SH-SY5Y (cell line): Measurements from ENCODE around the gene GAB2.

ENCODE experiments used
- GATA2 ChIP-seq: IDR thresholded peaks from 2 replicates; pipeline ENCODE4 v1.6.1; 2011; ENCODE audit warnings: mild to moderate bottlenecking, low read depth, low read length
- GATA3 ChIP-seq: IDR thresholded peaks from 2 replicates; pipeline ENCODE4 v1.6.1; 2011; ENCODE audit warnings: low read depth, mild to moderate bottlenecking, low read length, moderate library complexity

GAB2 gene

DNA sequence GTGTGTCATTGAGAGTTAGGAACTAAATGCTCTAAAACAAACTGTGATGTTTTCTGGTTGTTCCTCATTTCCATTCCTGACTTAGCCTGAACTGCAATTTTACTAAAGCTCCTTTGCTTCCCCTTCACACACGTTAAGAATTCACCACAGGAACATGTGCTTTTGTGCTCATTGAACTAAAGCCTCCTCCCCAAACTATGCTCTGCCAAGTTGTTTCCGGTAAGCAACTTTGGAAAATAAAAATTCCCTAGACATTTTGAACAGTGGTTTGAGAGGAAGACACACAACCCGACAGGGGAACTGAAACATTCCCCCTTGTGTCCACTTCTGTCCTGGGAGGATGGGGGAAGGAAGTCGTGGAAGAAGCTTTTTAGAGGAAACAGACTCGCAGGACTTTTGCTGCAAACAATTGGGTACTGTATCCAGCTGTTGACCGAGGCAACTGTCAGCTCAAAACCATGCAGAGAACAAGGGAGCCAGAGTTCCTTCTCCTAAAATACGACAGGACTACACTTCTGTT lies 66.9 kb downstream of the GAB2 start:
- TF ChIP-seq GATA3 (no peak), GATA2 (no peak)

DNA sequence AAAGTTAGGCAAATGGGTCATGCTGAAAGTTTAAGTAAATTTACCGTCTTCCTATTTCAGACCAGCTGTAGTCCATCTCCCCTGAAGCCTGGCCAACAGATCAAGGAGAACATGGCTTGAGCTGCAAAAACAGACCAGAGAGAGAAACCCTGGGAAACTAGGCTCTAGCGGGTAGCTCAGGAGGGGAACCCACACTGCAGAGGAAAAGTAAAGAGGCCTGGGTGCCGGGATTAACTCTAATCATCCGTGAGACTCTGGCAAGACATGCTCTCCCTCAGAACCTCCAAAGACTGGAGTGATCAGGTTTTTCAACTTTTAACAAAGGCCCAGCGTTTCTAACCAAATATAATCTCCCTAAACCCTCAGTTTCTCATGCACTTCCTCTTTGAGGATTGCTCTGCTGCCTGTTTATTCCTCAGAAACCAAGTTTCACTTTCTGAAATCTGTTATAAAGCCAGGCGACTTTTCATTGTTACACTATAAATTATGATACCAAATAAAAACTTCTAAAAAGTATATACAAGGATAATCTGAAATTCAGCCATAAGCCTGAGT lies 67.5 kb downstream of the GAB2 start:
- TF ChIP-seq GATA3 (no peak), GATA2 (no peak)

DNA sequence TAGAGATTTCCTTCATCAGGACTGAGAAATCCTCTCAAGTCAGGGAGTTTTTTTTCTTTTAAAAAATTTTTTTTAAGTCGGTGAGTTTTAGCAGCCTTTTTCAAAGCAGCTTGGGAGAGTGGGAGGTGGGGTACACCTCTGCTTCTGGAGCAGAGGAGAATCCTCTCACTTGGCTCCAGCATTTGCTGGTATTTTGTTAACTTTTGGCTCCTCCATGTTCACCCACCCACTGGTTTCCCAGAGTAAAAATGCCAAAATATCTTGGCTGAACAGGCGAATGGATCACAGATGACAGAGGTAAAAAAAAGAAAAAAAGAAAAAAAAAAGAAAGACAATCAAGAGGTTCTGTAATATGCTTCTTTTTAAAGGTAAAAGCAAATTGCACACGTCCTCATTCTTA lies 68.0 kb downstream of the GAB2 start:
- TF ChIP-seq GATA2 (no peak), GATA3 (no peak)

DNA sequence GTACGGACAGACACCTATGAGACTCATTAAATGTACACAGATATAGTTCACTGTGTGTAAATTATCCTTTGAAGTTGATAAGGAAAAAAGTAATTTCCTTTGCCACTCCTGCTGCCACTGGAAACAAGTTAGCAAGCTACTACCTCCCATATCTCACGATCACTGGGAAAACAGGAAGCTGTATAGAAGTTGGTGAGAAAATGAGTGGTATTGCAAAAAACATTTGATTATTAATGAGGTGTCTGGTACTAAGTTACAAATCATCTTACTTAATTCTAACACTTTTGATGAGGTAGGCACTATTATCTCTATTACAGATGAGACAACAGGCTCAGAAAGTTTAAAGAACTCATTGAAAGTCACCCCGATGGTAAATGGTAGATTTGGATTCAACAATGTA lies 68.5 kb downstream of the GAB2 start:
- TF ChIP-seq GATA3 (no peak), GATA2 (no peak)

DNA sequence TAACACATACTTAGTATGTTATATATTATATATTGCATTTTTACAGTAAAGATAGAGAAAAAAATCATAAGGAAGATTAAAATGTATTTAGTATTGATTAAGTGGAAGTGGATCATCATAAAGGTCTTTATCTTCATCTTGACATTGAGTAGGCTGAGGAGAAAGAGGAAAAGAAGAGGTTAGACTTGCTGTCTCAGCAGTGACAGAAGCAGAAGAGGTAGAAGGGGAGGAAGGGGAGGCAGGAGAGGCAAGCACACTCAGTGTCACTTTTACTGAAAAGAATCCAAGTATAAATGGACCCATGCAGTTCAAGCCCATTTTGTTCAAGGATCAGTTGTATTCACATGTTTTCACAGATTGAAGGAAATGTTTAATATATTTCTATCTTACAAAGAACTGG lies 69.7 kb downstream of the GAB2 start:
- no peak for TF ChIP-seq GATA2

DNA sequence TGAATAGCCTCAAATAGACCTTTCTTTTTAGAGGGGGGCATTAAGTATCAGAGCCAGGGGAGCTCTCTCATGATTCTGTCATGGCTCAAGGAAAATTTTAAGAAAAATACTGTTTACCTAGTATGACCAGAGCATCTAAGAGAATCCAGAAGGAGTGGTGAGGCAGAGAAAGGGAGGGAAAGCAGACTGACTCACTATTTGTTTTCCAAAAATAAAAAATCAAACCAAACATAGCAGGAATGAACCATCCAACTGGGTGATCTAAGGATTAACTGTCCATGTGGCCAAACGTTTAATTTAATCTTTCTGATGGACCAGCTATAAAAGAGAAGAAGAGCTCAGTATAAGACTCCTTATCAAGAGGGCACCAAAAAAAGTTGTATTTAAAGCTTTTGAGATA lies 70.8 kb downstream of the GAB2 start:
- TF ChIP-seq GATA3, result no peak
- no peak for TF ChIP-seq GATA2

DNA sequence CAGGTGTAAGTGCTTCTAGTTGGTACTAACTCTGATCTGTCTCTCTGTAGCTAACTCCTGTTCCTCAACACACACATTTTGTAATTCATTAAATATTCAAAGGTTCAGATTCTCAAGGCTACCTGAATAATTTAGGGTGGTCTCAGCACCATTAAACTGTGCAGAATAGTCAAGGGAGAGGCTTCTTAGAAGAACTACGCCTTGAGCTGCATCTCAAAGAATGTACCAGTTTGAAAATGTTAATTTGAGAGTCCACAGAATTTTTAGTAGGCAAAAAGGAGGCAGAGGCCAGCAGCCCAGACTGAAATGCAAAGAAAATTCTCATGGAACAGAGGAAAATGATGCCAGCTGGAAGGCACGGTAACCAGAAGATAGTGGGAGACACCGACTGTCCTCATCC lies 72.2 kb downstream of the GAB2 start:
- no peak for TF ChIP-seq GATA2
- no peak for TF ChIP-seq GATA3

DNA sequence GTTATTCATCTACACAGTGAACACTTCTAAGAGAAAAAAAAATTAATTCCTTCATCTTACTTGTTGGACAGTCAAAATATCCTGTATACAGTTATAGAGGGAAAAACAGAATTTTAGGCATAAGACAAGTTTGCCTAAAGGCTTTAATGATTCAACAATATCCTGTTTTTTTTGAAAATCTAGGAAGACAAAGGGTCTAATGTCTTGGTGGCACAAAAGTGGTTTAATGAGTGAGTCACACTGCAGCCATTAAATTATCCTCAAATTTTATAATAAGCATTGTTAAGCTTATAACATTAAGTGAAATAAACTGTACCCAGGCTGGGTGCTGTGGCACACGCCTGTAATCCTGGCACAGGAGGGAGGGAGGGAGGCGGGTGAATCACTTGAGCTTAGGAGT lies 72.9 kb downstream of the GAB2 start:
- TF ChIP-seq GATA3 (no peak), GATA2 (no peak)

DNA sequence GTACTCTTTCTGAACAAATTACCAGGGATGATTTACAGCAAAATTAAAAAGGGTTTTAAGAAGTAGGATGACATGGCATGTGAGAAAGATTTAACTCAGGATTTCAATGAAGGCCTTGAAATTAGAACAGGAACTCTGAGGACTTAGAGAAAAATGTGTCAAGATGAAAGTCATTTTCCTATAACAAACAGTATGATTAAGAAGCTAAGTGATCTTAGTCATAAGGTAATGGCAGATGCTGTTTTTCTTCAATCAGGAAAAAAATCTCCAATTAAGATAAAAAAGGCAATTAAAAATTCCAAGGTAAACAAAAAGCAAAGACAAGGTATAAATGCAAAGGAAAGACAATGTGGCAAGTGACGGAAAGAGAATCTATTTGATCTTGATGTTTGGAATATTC lies 73.5 kb downstream of the GAB2 start:
- TF ChIP-seq GATA2 (no peak), GATA3 (no peak)

DNA sequence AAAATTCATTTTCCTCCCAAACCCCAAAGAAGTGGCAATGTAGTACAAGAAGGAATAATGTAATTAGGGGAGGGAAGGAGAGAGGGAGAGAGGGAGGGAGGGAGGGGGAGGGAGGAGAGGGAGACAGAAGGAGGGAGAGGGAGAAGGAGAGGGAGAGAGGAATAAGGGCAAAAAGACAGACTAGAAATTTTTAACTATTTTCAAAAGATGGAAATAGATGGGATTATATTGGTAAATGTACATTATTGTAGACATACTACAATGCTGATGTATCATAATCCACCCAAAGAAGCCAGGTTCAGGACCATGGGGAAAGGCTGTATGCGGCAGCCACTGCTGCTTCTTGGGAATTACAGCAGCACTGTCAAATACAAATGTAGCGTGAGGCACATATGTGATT lies 74.3 kb downstream of the GAB2 start:
- TF ChIP-seq GATA3 (no peak), GATA2 (no peak)

DNA sequence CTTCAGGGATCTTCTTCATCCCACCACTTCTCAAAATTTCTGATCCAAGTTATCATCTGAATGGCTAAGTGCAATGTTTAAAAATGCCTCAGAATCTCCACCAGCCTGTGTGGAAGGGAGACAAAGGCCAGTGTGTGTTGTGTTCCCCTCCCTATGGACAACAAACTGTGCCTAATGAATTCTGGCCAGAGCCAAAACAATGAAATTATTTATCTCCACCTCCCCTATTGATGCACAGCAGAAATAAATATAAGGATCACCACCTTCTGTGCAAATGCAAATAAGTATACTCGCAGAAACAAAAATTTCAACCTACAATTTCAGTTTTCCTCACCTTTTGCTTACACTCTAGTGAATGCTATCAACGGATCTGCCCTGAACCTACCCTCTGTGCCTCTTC lies 75.8 kb downstream of the GAB2 start:
- TF ChIP-seq GATA3 (no peak), GATA2 (no peak)

DNA sequence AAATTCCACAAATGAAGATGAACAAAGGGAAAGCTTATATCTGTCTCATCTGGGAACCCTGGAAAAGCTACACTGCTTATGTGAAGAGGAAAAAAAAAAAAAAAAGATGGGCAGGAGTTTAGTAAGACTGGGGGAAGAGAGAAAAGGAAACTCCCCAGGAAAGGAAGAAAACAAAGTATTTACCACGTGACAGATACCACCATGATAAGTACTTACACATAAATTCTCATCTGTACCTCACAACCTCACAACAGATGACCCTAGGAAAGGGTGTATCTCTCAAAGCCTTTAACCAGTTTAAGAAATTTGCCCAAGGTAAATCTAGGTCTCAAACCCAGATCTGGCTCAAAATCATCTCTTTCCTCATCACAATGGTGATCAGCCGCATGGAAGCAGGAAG lies 77.1 kb downstream of the GAB2 start:
- TF ChIP-seq GATA2 (no peak), GATA3 (no peak)

DNA sequence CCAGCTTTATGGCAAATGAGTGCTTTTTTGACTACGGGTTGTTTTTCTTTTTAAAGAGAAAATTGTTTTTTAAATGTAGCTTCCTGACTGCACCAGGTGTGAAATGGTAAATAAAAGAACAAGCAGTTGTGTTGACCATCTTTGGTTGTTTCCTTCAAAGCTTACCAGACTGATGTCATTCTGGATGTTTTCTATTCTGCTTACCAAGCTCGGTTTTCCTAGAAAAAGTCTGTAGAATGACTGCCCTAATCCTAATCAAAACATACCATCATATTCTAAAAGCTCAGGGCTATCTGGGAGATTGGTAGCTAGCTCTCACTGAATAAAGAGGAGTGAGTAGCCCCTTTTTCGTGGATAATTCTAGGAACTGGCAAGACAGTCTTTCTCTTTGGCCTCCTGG lies 77.7 kb downstream of the GAB2 start:
- TF ChIP-seq GATA3, result no peak
- no peak for TF ChIP-seq GATA2

DNA sequence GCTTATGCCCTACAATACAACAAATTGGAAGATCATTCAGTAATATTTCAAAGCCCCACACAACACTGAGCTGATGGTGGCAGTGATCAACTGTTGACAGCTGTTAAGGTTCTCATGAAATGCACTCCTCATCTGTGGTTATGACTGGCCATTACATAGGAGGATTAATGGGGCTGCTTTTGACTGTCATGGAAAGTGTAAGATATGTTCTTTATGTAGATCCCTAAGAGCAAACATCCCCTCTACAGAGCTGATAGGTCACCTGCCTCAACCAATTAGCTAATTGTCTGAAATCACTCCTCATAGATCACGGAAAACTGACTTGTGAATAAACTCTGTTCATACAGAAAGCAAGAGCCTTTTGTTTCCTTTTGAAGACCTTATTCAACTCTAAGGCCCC lies 78.1 kb downstream of the GAB2 start:
- no peak for TF ChIP-seq GATA2
- no peak for TF ChIP-seq GATA3

DNA sequence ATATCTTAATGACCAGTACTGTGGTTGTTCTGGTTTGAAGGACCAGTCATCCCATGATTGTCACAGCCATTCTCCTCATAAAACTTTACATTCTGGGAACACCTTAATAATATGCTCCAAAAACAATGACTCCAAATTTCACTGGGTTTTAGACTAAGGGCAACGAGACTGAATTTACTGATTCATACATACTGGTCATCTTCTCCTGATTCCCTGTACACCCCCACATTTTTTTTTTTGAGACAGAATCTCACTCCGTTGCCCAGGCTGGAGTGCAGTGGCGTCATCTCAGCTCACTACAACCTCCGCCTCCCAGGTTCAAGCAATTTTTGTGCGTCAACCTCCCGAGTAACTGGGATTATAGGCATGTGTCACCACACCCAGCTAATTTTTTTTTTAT lies 78.9 kb downstream of the GAB2 start:
- no peak for TF ChIP-seq GATA3
- TF ChIP-seq GATA2, result no peak

DNA sequence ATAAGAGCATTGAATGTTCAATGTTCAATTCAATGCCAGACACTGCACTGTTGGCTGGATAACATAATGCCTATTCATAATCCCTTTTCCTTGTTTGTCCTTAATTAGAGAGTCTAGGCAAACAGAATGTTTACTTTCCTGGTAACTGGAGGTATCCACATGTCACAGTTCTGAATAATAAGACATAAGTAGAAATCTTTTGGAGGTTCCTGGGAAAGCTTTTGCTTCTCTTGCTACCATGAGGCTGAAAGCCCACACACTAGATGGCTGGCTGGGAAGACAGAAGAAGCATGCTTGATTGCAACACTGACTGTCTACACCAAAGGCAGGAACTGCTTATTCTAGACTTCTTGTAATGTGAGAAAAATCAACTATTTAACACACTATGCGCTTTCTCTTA lies 79.5 kb downstream of the GAB2 start:
- TF ChIP-seq GATA3 (no peak), GATA2 (no peak)

DNA sequence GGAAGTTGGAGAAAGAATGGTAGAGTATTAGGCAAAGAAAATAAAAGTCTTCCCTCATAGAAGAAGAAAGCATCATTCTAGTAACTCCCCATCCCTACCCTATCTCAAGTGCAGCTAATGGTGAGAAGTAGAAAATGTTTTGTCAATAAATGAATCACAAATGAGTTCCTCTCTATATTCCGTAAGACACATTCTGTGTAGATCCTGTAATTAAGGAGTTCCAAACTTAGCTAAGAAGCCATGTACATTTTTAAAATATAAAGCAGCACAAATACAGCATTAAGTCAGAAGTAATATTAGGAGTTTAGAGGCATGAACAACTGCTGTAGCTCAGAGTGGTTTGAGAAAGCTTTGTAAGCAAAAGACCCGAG lies 80.1 kb downstream of the GAB2 start:
- TF ChIP-seq GATA3, result no peak
- TF ChIP-seq GATA2, result no peak
